ENCODE results near the gene VASN.

VASN gene

GRCh38 chr16:4323845-4324488 is 47.7 kb upstream of the VASN start:
- DNase-seq (no peak), ATAC-seq (ENCODE audit: insufficient read depth, low read depth) (no peak)
- TF ChIP-seq CTCF (IDR thresholded peaks at IDR 0.05; ENCODE audit: borderline replicate concordance, extremely low read depth, low read length, poor library complexity, severe bottlenecking) (no peak), EZH2 (IDR thresholded peaks at IDR 0.05; ENCODE audit: borderline replicate concordance, low read depth, low read length, severe bottlenecking) (no peak)
- H4K20me1 ChIP-seq (ENCODE audit: insufficient read depth, low read length) = peaks cover 37% of the 10 kb centered on the region
- H2AFZ ChIP-seq (ENCODE audit: low read depth, low read length) = no peak overlapping the region
- no peaks in the 10 kb centered on the region for H3K9me3 ChIP-seq (ENCODE audit: insufficient read depth, low read length, severe bottlenecking)
- no peaks in the 10 kb centered on the region for H3K36me3 ChIP-seq (ENCODE audit: insufficient read depth, low read length)
- no peaks in the 10 kb centered on the region for H3K4me1 ChIP-seq (ENCODE audit: insufficient read depth, low read length)
- H3K27ac ChIP-seq (ENCODE audit: low read length) = no peak overlapping the region
- H3K79me2 ChIP-seq (ENCODE audit: insufficient read depth, low read length) = no peaks in the 10 kb centered on the region
- H3K9ac ChIP-seq (ENCODE audit: low read depth, low read length) = no peak overlapping the region
- no peak overlapping the region for H3K4me2 ChIP-seq (ENCODE audit: insufficient read depth, low read length)
- no peak overlapping the region for H3K4me3 ChIP-seq (ENCODE audit: low read depth in 1 of 2, low read length in 2 of 2)
- H3K27me3 ChIP-seq (ENCODE audit: insufficient read depth, low read length, poor library complexity) = no peaks in the 10 kb centered on the region

GRCh38 chr16:4324492-4325252 is 47.0 kb upstream of the VASN start:
- ATAC-seq (ENCODE audit: insufficient read depth, low read depth) (no peak), DNase-seq (no peak)
- H3K9ac ChIP-seq (ENCODE audit: low read depth, low read length) = no peak overlapping the region
- no peaks in the 10 kb centered on the region for H3K27me3 ChIP-seq (ENCODE audit: insufficient read depth, low read length, poor library complexity)
- no peaks in the 10 kb centered on the region for H3K36me3 ChIP-seq (ENCODE audit: insufficient read depth, low read length)
- no peaks in the 10 kb centered on the region for H3K4me1 ChIP-seq (ENCODE audit: insufficient read depth, low read length)
- H3K4me3 ChIP-seq (ENCODE audit: low read depth in 1 of 2, low read length in 2 of 2) = no peak overlapping the region
- no peak overlapping the region for H2AFZ ChIP-seq (ENCODE audit: low read depth, low read length)
- no peak overlapping the region for H3K27ac ChIP-seq (ENCODE audit: low read length)
- no peak for TF ChIP-seq CTCF (IDR thresholded peaks at IDR 0.05; ENCODE audit: borderline replicate concordance, extremely low read depth, low read length, poor library complexity, severe bottlenecking)
- no peak for TF ChIP-seq EZH2 (IDR thresholded peaks at IDR 0.05; ENCODE audit: borderline replicate concordance, low read depth, low read length, severe bottlenecking)
- no peaks in the 10 kb centered on the region for H3K9me3 ChIP-seq (ENCODE audit: insufficient read depth, low read length, severe bottlenecking)
- no peaks in the 10 kb centered on the region for H3K79me2 ChIP-seq (ENCODE audit: insufficient read depth, low read length)
- peaks cover 31% of the 10 kb centered on the region for H4K20me1 ChIP-seq (ENCODE audit: insufficient read depth, low read length)
- H3K4me2 ChIP-seq (ENCODE audit: insufficient read depth, low read length) = no peak overlapping the region

- H3K36me3 ChIP-seq (ENCODE audit: insufficient read depth, low read length) = no peaks in the 10 kb centered on the region
- no peak overlapping the region for H3K4me3 ChIP-seq (ENCODE audit: low read depth in 1 of 2, low read length in 2 of 2)
- H3K27me3 ChIP-seq (ENCODE audit: insufficient read depth, low read length, poor library complexity) = no peaks in the 10 kb centered on the region
These were observed 46.3 kb upstream of the VASN start for GRCh38 chr16:4325253-4325758.

More at GRCh38 chr16:4325253-4325758, 46.3 kb upstream of the VASN start:
- Histone ChIP-seq H3K27ac (ENCODE audit: low read length) (no peak overlapping the region), H2AFZ (ENCODE audit: low read depth, low read length) (no peak overlapping the region), H4K20me1 (ENCODE audit: insufficient read depth, low read length) (peaks cover 29% of the 10 kb centered on the region), H3K4me1 (ENCODE audit: insufficient read depth, low read length) (no peaks in the 10 kb centered on the region), H3K79me2 (ENCODE audit: insufficient read depth, low read length) (no peaks in the 10 kb centered on the region), H3K9me3 (ENCODE audit: insufficient read depth, low read length, severe bottlenecking) (no peaks in the 10 kb centered on the region), H3K4me2 (ENCODE audit: insufficient read depth, low read length) (no peak overlapping the region), H3K9ac (ENCODE audit: low read depth, low read length) (no peak overlapping the region)
- TF ChIP-seq EZH2 (IDR thresholded peaks at IDR 0.05; ENCODE audit: borderline replicate concordance, low read depth, low read length, severe bottlenecking) = no peak
- TF ChIP-seq CTCF (IDR thresholded peaks at IDR 0.05; ENCODE audit: borderline replicate concordance, extremely low read depth, low read length, poor library complexity, severe bottlenecking) = no peak
- DNase-seq = no peak
- no peak for ATAC-seq (ENCODE audit: insufficient read depth, low read depth)

Data from DND-41 (cell line).